Peyer's patch (tissue), 4 donors: Measurements from ENCODE around the gene AIDA.

ENCODE experiments used
- CTCF ChIP-seq, 6 experiments: fragments of 450-650 bp in 4 of 6; fragments of 200-600 bp in 2 of 6; sonication (generic) in 1 of 6; IDR thresholded peaks; one replicate each; pipeline ENCODE4 v1.5.1; 2017 to 2019; ENCODE audit warnings: antibody characterized with exemption in 6 of 6, mild to moderate bottlenecking in 3 of 6, moderate library complexity in 1 of 6
- POLR2A ChIP-seq, 2 donors: fragments of 450-650 bp; IDR thresholded peaks; one replicate each; pipeline ENCODE4 v1.5.1; 2017; ENCODE audit warnings: antibody characterized with exemption in 2 of 2, mild to moderate bottlenecking in 2 of 2, moderate library complexity in 2 of 2

- no peak for TF ChIP-seq POLR2A (IDR thresholded peaks at IDR 0.05)
- TF ChIP-seq CTCF (IDR thresholded peaks at IDR 0.05): no peak
These were observed 68.7 kb downstream of the AIDA start for GRCh38 chr1:222643606-222643937.
